Retinal pigment epithelial cell (primary cell): ENCODE measurements around the gene ZNF23.
"Not testable (repeated sequence)": the region's sequence is repeated elsewhere in the genome, so short reads cannot be mapped to it uniquely, and the experiment has no call there.

ENCODE experiments used
- DNase-seq: peaks from one replicate; pipeline ENCODE4 v3.0.0-alpha.2; 2010; ENCODE audit warnings: low read depth
- H3K4me3 ChIP-seq: 2 replicates; pipeline ENCODE4 v1.5.1; 2011; ENCODE audit warnings: mild to moderate bottlenecking, low read length, control low read depth, moderate library complexity
- TF ChIP-seq, protein P1 (sequence below): conservative IDR thresholded peaks from 2 replicates; pipeline ENCODE4 v1.5.1; 2011; ENCODE audit warnings: low read depth, low read length, control low read depth, inconsistent platforms

The ZNF23 gene

DNA sequence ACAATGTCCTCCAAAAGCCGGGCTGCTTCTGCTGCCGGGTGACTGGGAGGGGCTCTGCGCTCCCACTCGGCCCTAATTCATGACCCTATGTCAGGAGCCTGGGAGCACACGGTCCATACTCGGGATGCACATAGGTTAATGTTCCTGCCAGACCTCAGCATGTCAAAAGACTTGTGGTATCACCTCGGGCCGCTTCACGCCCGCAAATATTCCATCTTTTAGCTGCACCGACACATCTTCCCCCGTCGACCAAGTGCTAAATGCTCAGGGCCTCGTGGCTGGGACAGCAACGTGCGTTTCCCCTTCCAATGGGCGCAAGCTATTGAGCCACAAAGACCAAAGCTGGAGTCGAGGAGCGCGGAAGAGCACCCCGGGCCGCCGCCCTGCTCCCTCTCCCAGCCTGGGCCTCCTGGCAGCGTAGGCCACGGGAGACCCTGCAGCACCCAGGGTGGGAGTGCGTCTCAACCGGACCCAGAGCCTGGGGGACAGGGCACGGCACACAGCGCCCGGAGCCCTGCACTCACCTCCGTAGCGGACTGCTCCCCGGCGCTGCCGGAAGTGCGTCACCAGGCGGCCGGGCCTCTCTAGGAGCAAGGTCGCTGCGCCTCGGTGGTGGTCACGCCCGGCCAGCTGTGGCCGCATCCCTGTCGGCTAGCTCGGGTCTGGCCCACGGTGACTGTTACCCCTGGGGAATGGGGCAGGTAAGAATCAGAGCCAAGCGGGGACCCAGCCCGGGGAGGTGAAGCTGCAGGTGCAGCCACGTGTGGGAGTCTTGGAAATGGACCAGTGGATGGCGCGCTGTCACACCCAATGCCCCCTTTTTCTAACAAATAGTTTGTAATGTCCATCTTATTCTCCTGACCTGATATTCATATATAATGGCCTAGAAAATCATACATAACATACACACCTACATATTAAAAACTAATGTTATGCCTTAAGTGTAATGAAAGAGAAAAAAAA is at the start of gene ZNF23:
TSS of gene ZNF23 (minus strand) at position 562 of the 963 bp plus-strand sequence. CDS start 5,451 bp downstream, outside the sequence.
- H3K4me3 ChIP-seq, result peak within 1 kb of the TSS; percentile 95
- TF ChIP-seq, protein P1, sequence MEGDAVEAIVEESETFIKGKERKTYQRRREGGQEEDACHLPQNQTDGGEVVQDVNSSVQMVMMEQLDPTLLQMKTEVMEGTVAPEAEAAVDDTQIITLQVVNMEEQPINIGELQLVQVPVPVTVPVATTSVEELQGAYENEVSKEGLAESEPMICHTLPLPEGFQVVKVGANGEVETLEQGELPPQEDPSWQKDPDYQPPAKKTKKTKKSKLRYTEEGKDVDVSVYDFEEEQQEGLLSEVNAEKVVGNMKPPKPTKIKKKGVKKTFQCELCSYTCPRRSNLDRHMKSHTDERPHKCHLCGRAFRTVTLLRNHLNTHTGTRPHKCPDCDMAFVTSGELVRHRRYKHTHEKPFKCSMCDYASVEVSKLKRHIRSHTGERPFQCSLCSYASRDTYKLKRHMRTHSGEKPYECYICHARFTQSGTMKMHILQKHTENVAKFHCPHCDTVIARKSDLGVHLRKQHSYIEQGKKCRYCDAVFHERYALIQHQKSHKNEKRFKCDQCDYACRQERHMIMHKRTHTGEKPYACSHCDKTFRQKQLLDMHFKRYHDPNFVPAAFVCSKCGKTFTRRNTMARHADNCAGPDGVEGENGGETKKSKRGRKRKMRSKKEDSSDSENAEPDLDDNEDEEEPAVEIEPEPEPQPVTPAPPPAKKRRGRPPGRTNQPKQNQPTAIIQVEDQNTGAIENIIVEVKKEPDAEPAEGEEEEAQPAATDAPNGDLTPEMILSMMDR, result no peak
- no peak for DNase-seq

DNA sequence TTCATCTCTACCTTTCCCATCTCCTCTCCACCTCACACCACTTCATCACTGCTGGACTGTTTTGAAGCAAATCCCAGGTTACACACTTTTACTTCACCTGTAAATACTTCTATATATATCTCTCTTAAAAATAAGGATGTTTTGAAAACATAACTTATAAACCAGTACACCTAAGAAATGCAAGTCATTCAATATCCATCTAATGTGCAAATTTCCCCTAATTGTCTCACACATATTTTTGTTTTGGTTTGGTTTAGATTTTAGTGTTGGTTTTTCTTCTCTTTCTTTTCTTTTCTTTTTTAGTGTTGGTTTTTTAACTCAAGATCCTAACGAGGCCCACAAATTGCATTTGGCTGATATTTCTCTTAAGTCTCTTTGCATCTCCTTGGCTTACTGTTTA is 45.0 kb upstream of the ZNF23 start:
- no peak for DNase-seq
- TF ChIP-seq, protein P1, result no peak
- H3K4me3 ChIP-seq, result no peak overlapping the region

DNA sequence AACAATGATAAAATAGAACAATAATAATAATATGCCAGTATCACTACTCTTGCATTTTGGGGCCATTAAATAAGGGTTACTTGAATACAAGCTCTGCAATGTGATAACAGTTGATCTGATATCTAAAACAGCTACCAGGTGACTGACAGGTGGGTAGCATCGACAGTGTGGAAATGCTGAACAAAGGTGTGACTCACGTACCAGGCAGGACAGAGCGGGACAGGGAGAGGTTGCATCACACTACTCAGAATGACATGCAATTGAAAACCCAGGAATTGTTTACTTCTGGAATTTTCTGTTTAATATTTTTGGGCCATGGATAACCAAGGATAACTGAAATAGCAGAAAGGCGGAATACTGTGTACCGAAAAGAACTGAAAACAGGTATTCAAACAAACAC is 42.9 kb upstream of the ZNF23 start:
- TF ChIP-seq, protein P1, result no peak
- H3K4me3 ChIP-seq, result no peak overlapping the region
- DNase-seq, result no peak

DNA sequence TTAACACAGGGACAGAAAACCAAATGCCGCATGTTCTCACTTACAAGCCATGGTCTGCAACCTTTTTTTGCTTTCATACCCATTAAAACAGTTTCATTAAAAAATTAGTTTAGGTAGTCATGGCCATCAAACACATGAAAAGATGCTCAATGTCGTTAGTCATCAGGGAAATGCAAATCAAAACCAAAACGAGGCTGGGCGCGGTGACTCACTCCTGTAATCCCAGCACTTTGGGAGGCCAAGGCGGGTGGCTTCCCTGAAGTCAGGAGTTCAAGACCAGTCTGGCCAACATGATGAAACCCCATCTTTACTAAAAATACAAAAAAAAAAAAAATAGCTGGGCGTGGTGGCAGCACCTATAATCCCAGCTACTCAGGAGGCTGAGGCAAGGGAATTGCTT is 42.0 kb upstream of the ZNF23 start:
- H3K4me3 ChIP-seq, DNase-seq: not testable (repeated sequence)

DNA sequence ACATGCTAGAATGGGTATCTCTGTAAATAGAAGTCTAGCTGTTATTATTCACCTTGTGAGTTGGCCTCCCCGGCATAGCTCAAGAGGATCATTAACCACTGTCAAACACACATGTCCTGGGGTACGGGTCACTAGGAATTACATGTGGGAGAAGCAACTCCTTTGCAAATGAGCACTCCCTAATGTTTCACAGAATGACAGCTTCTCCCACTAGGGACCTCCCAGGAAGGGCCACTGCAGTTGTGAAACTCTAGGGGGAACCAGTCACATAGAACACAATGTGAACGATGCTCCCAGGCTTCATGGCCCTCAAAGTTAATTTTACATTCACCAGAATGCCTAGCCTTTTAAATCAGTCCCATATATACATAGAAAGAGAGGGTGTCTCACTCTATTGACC is 39.5 kb upstream of the ZNF23 start:
- TF ChIP-seq, protein P1, result no peak
- no peak for DNase-seq
- H3K4me3 ChIP-seq, result no peak overlapping the region

DNA sequence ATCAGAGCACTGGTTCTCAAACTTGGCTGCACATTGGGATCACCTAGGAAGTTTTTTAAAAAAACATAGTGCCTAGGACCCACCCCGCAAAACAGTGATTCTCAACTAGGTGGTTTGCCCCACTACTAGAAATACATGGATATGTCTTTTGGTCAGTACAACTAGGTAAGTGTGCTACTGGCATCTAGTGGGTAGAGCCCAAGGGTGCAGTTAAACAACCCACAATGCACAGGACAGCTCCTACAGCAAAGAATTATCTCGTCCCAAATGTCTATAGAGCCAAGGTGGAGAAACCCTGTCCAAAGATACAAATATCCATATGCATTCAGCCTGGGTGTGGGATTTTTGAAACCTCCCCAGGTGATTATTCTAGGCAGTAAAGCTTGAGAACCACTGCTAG is 38.9 kb upstream of the ZNF23 start:
- no peak overlapping the region for H3K4me3 ChIP-seq
- DNase-seq, result no peak
- TF ChIP-seq, protein P1, result no peak

DNA sequence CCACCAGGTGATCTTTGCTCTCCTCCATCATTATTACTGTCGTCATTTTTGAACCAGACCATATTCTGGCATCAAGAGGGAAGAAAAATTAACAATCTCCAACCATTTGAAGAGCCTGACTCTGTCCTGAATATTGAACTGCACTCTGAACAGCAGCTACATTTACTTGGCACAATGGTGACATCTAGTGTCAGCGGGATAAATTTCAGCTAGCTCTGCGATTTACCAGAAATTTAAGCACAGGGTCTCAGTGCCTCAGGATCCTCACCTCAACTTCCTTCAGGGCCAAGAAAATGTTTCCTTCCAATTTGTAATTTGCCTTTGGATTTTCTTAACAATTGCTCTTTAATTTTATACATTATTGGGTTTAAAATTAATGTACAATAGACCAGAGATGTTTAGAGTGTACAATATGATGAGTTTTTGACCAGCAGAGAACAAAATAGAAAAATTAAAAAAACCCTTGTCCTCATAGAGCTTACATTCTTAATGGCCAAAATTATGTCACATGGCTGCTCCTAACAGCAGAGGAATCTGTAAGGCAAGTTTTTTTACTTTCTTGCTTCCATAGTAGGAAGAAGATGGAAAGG is 37.8 kb upstream of the ZNF23 start:
- peak; percentile 11 for DNase-seq
- TF ChIP-seq, protein P1, result peak; percentile 71
- H3K4me3 ChIP-seq, result no peak overlapping the region
